ENCODE data around the gene TBC1D22A.

- TF ChIP-seq CTCF (IDR thresholded peaks at IDR 0.05) (no peak), POLR2A (IDR thresholded peaks at IDR 0.05) (no peak)
These were observed 373.6 kb downstream of the TBC1D22A start for GRCh38 chr22:47136050-47136449.

Measured in right lobe of liver (tissue), 4 donors.